ENCODE data around the gene NUDT8. TPM values are rescaled to one million over a fixed set of nuclear protein-coding genes. Genes with fewer than 3 reads are reported as not detected.
"Not testable (repeated sequence)": the region's sequence is repeated elsewhere in the genome, so short reads cannot be mapped to it uniquely, and the experiment has no call there.

NUDT8 gene
- total RNA-seq, 1 donor, result 4.7 TPM

GRCh38 chr11:67640021-67640757 lies 10.5 kb upstream of the NUDT8 start:
- DNase-seq (ENCODE audit: low read depth), result peak; percentile 48
- no peak overlapping the region for H3K4me3 ChIP-seq (ENCODE audit: low read depth, low read length)
- peak; percentile 70 for TF ChIP-seq CTCF (IDR thresholded peaks at IDR 0.05; ENCODE audit: insufficient read depth, low read depth, low read length)

GRCh38 chr11:67639438-67639859 lies 9.7 kb upstream of the NUDT8 start, which contains the start of gene TBX10:
Gene TBX10, minus strand, starts transcription at chr11:67639763. Its CDS starts 291 bp downstream, at chr11:67639472.
- no peak for TF ChIP-seq CTCF (IDR thresholded peaks at IDR 0.05; ENCODE audit: insufficient read depth, low read depth, low read length)

GRCh38 chr11:67638535-67639437 lies 9.0 kb upstream of the NUDT8 start:
- no peak for DNase-seq (ENCODE audit: low read depth)
- H3K4me3 ChIP-seq (ENCODE audit: low read depth, low read length), result no peak overlapping the region
- no peak for TF ChIP-seq CTCF (IDR thresholded peaks at IDR 0.05; ENCODE audit: insufficient read depth, low read depth, low read length)

More at GRCh38 chr11:67639438-67639859, 9.7 kb upstream of the NUDT8 start, which contains the start of gene TBX10:
- DNase-seq (ENCODE audit: low read depth), result no peak
- H3K4me3 ChIP-seq (ENCODE audit: low read depth, low read length), result no peak within 1 kb of the TSS

GRCh38 chr11:67637441-67637840 lies 7.7 kb upstream of the NUDT8 start:
- DNase-seq (ENCODE audit: low read depth); H3K4me3 ChIP-seq (ENCODE audit: low read depth, low read length): not testable (repeated sequence)

- H3K4me3 ChIP-seq (ENCODE audit: low read depth, low read length), result no peak overlapping the region
- TF ChIP-seq CTCF (IDR thresholded peaks at IDR 0.05; ENCODE audit: insufficient read depth, low read depth, low read length), result no peak
- no peak for DNase-seq (ENCODE audit: low read depth)
Measured at GRCh38 chr11:67636962-67637361, 7.2 kb upstream of the NUDT8 start.

- DNase-seq (ENCODE audit: low read depth), result no peak
- H3K4me3 ChIP-seq (ENCODE audit: low read depth, low read length), result no peak overlapping the region
- TF ChIP-seq CTCF (IDR thresholded peaks at IDR 0.05; ENCODE audit: insufficient read depth, low read depth, low read length), result no peak
Measured at GRCh38 chr11:67635231-67635521, 5.4 kb upstream of the NUDT8 start.

Data from fibroblast of villous mesenchyme (primary cell).